SK-N-MC (cell line): ENCODE results near the gene IFT43.

Experiments used
- EZH2 ChIP-seq: fragments of 200-600 bp; sonication (generic); IDR thresholded peaks from one replicate; pipeline ENCODE4 v1.6.1; 2017; ENCODE audit warnings: antibody characterized with exemption
- FOXP2 ChIP-seq: optimal IDR thresholded peaks from 2 replicates; pipeline ENCODE3; 2011; ENCODE audit warnings: mild to moderate bottlenecking, moderate library complexity; ENCODE audit not compliant: insufficient read depth; ENCODE audit errors: extremely low read length, control extremely low read depth
- POLR2AphosphoS5 ChIP-seq: IDR thresholded peaks from 2 replicates; pipeline ENCODE4 v1.6.1; 2012; ENCODE audit warnings: mild to moderate bottlenecking, low read depth, low read length, borderline replicate concordance

DNA sequence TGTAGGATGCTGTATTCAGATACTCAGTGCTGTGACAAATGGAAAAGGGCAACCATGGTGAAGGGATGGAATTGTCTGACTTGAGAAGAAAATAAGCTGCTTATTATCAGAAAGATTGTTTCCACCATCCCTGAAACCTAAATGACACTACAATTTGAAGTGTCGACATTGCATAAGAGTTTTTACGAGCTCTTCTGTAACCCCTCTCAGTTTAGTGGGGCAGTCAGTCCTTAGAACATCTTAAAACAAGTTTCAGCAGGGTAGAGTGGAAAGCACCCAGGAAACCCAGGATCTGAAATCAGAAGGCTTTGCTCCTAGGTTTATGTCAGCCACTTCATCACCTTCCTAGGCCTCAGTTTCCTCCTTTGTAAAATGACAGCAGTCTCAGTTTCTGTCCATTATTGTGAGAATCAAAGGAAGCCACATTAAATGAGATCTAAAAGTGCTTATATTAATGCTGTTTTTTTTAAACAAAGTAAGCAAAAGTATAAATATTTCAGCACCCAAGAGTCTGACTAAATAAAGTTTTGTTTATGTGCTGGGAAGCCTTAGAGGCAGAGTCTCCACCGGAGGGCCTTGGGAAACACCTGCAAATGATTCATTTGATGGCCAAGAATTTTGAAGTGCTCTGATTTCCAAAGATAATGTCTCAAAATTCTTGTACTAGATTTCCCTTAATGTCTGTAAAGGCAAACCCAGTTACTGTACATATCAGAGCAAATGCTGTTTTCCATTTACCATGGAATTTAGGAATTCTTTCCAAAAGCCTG, 1.8 kb downstream of the IFT43 start:
- TF ChIP-seq EZH2 (no peak), POLR2AphosphoS5 (no peak), FOXP2 (no peak)
